BE2C (cell line): ENCODE results near the gene STUB1.

Experiments used
- DNase-seq: peaks from one replicate; pipeline ENCODE4 v3.0.0-alpha.2; 2020
- H3K27me3 ChIP-seq: fragments of 250-450 bp; sonication (Bioruptor Pico); 2 replicates; pipeline ENCODE4 v1.5.1; 2020; ENCODE audit warnings: mild to moderate bottlenecking
- H3K36me3 ChIP-seq: fragments of 250-450 bp; sonication (Bioruptor Pico); 2 replicates; pipeline ENCODE4 v1.5.1; 2020; ENCODE audit warnings: mild to moderate bottlenecking
- H3K4me1 ChIP-seq: fragments of 250-450 bp; sonication (Bioruptor Pico); 2 replicates; pipeline ENCODE4 v1.5.1; 2020
- H3K4me3 ChIP-seq: 2 replicates; pipeline ENCODE4 v1.5.1; 2011; ENCODE audit warnings: low read depth, low read length
- H3K9me3 ChIP-seq: fragments of 250-450 bp; sonication (Bioruptor Pico); 2 replicates; pipeline ENCODE4 v1.5.1; 2020
- CTCF ChIP-seq: IDR thresholded peaks from 2 replicates; pipeline ENCODE4 v1.5.1; 2012; ENCODE audit warnings: mild to moderate bottlenecking, low read depth, low read length

Gene STUB1

GRCh38 chr16:675884-676564 is 4.2 kb upstream of the STUB1 start:
- peaks cover 32% of the 10 kb centered on the region for H3K36me3 ChIP-seq
- TF ChIP-seq CTCF: no peak
- H3K4me3 ChIP-seq: no peak overlapping the region
- no peak for DNase-seq
- H3K4me1 ChIP-seq: peaks cover 7% of the 10 kb centered on the region
- no peaks in the 10 kb centered on the region for H3K27me3 ChIP-seq
- H3K9me3 ChIP-seq: no peaks in the 10 kb centered on the region

- no peak for DNase-seq
- Histone ChIP-seq H3K4me1 (peaks cover 10% of the 10 kb centered on the region), H3K36me3 (peaks cover 32% of the 10 kb centered on the region), H3K27me3 (no peaks in the 10 kb centered on the region), H3K4me3 (no peak overlapping the region), H3K9me3 (no peaks in the 10 kb centered on the region)
- no peak for TF ChIP-seq CTCF
These were observed 3.7 kb upstream of the STUB1 start for GRCh38 chr16:676565-676902.

- no peak overlapping the region for H3K4me3 ChIP-seq
- H3K9me3 ChIP-seq: no peaks in the 10 kb centered on the region
- H3K27me3 ChIP-seq: no peaks in the 10 kb centered on the region
- H3K4me1 ChIP-seq: peaks cover 14% of the 10 kb centered on the region
- no peak for DNase-seq
- H3K36me3 ChIP-seq: peaks cover 34% of the 10 kb centered on the region
- no peak for TF ChIP-seq CTCF
These were observed 3.3 kb upstream of the STUB1 start for GRCh38 chr16:676913-677312.

- Histone ChIP-seq H3K4me3 (no peak overlapping the region), H3K36me3 (peaks cover 34% of the 10 kb centered on the region), H3K4me1 (peaks cover 14% of the 10 kb centered on the region), H3K27me3 (no peaks in the 10 kb centered on the region), H3K9me3 (no peaks in the 10 kb centered on the region)
- DNase-seq: no peak
- TF ChIP-seq CTCF: no peak
These were observed 2.7 kb upstream of the STUB1 start for GRCh38 chr16:677316-678190.

- no peak for TF ChIP-seq CTCF
- Histone ChIP-seq H3K9me3 (no peaks in the 10 kb centered on the region), H3K4me3 (no peak overlapping the region), H3K36me3 (peaks cover 34% of the 10 kb centered on the region), H3K27me3 (no peaks in the 10 kb centered on the region), H3K4me1 (peaks cover 14% of the 10 kb centered on the region)
- no peak for DNase-seq
These were observed 1.9 kb upstream of the STUB1 start for GRCh38 chr16:678209-678857.
